ENCODE results near the gene PIEZO2.

PIEZO2 gene

DNA sequence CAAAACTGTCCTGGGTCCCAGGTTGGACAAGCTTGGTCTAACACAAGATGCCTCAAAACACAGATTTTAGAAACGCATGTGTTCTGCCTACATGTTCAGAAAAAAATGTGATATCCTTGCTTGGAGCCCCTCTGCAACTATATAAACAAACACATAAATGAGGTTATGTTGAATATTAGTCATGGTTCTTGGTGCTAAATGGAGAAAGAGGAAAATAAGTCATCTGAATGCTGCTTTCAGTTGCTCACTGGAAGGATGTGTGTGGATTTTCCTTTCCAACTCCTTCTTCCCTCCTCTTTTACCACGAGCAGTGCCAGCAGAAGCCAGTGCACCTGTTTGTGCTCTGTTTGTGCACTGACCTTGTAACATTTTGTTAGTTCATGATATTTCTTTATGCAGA is 85.3 kb downstream of the PIEZO2 start:
- no peak for ATAC-seq
- TF ChIP-seq ZFP3 (CRISPR knock-in tag; IDR thresholded peaks at IDR 0.05) (no peak), RARB (CRISPR knock-in tag; IDR thresholded peaks at IDR 0.05) (no peak), ZFP30 (CRISPR knock-in tag; IDR thresholded peaks at IDR 0.05) (no peak), TOX (CRISPR knock-in tag; IDR thresholded peaks at IDR 0.05; ENCODE audit: borderline replicate concordance) (no peak), SNAI2 (CRISPR knock-in tag; IDR thresholded peaks at IDR 0.05) (no peak), GLIS3 (CRISPR knock-in tag; IDR thresholded peaks at IDR 0.05) (no peak), TCF4 (CRISPR knock-in tag; IDR thresholded peaks at IDR 0.05; ENCODE audit: borderline replicate concordance) (no peak), CSDC2 (CRISPR knock-in tag; IDR thresholded peaks at IDR 0.05) (no peak), ESRRG (CRISPR knock-in tag; IDR thresholded peaks at IDR 0.05) (no peak), ZC3H10 (CRISPR knock-in tag; IDR thresholded peaks at IDR 0.05) (no peak), BACH2 (CRISPR knock-in tag; IDR thresholded peaks at IDR 0.05; ENCODE audit: borderline replicate concordance) (no peak)
- TF ChIP-seq, protein P1, sequence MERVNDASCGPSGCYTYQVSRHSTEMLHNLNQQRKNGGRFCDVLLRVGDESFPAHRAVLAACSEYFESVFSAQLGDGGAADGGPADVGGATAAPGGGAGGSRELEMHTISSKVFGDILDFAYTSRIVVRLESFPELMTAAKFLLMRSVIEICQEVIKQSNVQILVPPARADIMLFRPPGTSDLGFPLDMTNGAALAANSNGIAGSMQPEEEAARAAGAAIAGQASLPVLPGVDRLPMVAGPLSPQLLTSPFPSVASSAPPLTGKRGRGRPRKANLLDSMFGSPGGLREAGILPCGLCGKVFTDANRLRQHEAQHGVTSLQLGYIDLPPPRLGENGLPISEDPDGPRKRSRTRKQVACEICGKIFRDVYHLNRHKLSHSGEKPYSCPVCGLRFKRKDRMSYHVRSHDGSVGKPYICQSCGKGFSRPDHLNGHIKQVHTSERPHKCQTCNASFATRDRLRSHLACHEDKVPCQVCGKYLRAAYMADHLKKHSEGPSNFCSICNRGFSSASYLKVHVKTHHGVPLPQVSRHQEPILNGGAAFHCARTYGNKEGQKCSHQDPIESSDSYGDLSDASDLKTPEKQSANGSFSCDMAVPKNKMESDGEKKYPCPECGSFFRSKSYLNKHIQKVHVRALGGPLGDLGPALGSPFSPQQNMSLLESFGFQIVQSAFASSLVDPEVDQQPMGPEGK (CRISPR knock-in tag; IDR thresholded peaks at IDR 0.05; ENCODE audit: borderline replicate concordance): no peak
- TF ChIP-seq, protein P2, sequence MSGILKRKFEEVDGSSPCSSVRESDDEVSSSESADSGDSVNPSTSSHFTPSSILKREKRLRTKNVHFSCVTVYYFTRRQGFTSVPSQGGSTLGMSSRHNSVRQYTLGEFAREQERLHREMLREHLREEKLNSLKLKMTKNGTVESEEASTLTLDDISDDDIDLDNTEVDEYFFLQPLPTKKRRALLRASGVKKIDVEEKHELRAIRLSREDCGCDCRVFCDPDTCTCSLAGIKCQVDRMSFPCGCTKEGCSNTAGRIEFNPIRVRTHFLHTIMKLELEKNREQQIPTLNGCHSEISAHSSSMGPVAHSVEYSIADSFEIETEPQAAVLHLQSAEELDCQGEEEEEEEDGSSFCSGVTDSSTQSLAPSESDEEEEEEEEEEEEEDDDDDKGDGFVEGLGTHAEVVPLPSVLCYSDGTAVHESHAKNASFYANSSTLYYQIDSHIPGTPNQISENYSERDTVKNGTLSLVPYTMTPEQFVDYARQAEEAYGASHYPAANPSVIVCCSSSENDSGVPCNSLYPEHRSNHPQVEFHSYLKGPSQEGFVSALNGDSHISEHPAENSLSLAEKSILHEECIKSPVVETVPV (CRISPR knock-in tag; IDR thresholded peaks at IDR 0.05): no peak
- TF ChIP-seq, protein P3, sequence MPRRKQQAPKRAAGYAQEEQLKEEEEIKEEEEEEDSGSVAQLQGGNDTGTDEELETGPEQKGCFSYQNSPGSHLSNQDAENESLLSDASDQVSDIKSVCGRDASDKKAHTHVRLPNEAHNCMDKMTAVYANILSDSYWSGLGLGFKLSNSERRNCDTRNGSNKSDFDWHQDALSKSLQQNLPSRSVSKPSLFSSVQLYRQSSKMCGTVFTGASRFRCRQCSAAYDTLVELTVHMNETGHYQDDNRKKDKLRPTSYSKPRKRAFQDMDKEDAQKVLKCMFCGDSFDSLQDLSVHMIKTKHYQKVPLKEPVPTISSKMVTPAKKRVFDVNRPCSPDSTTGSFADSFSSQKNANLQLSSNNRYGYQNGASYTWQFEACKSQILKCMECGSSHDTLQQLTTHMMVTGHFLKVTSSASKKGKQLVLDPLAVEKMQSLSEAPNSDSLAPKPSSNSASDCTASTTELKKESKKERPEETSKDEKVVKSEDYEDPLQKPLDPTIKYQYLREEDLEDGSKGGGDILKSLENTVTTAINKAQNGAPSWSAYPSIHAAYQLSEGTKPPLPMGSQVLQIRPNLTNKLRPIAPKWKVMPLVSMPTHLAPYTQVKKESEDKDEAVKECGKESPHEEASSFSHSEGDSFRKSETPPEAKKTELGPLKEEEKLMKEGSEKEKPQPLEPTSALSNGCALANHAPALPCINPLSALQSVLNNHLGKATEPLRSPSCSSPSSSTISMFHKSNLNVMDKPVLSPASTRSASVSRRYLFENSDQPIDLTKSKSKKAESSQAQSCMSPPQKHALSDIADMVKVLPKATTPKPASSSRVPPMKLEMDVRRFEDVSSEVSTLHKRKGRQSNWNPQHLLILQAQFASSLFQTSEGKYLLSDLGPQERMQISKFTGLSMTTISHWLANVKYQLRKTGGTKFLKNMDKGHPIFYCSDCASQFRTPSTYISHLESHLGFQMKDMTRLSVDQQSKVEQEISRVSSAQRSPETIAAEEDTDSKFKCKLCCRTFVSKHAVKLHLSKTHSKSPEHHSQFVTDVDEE (CRISPR knock-in tag; IDR thresholded peaks at IDR 0.05): no peak

DNA sequence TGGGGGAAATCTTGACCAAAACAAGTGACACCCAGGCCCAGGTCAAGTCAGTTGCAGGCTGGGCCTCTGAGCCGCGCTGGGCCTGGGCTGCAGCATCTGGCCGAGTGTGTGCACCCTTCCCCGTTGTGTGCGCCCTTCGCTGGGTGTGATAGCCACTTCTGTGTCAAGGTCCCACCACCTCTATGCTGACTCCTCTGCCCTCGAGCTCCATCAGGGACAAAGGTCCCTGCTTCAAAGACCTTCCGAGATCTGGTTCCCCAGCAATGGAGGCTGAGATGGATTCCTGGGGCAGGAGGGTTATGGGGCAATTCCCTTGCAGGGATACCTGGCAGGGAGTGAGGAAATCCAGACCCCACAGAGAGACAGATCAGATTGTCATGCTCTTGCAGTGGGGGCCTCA is 93.6 kb downstream of the PIEZO2 start:
- TF ChIP-seq SNAI2 (CRISPR knock-in tag; IDR thresholded peaks at IDR 0.05) (no peak), TCF4 (CRISPR knock-in tag; IDR thresholded peaks at IDR 0.05; ENCODE audit: borderline replicate concordance) (no peak), BACH2 (CRISPR knock-in tag; IDR thresholded peaks at IDR 0.05; ENCODE audit: borderline replicate concordance) (no peak), ZNF565 (CRISPR knock-in tag; conservative IDR thresholded peaks at IDR 0.05; ENCODE audit: low read depth) (no peak), ISL1 (CRISPR knock-in tag; IDR thresholded peaks at IDR 0.05) (no peak), ARNTL (CRISPR knock-in tag; IDR thresholded peaks at IDR 0.05; ENCODE audit: borderline replicate concordance, low read depth) (no peak), CSDC2 (CRISPR knock-in tag; IDR thresholded peaks at IDR 0.05) (no peak), ZNF70 (CRISPR knock-in tag; IDR thresholded peaks at IDR 0.05) (no peak), TOX (CRISPR knock-in tag; IDR thresholded peaks at IDR 0.05; ENCODE audit: borderline replicate concordance) (no peak), RARB (CRISPR knock-in tag; IDR thresholded peaks at IDR 0.05) (no peak), ZFP30 (CRISPR knock-in tag; IDR thresholded peaks at IDR 0.05) (no peak)
- TF ChIP-seq, protein P1 (CRISPR knock-in tag; IDR thresholded peaks at IDR 0.05; ENCODE audit: borderline replicate concordance): no peak
- TF ChIP-seq, protein P4, sequence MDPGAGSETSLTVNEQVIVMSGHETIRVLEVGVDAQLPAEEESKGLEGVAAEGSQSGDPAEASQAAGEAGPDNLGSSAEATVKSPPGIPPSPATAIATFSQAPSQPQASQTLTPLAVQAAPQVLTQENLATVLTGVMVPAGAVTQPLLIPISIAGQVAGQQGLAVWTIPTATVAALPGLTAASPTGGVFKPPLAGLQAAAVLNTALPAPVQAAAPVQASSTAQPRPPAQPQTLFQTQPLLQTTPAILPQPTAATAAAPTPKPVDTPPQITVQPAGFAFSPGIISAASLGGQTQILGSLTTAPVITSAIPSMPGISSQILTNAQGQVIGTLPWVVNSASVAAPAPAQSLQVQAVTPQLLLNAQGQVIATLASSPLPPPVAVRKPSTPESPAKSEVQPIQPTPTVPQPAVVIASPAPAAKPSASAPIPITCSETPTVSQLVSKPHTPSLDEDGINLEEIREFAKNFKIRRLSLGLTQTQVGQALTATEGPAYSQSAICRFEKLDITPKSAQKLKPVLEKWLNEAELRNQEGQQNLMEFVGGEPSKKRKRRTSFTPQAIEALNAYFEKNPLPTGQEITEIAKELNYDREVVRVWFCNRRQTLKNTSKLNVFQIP (CRISPR knock-in tag; IDR thresholded peaks at IDR 0.05; ENCODE audit: borderline replicate concordance, low read depth): no peak
- TF ChIP-seq, protein P3 (CRISPR knock-in tag; IDR thresholded peaks at IDR 0.05): no peak
- TF ChIP-seq, protein P2 (CRISPR knock-in tag; IDR thresholded peaks at IDR 0.05): no peak
- TF ChIP-seq, protein P5, sequence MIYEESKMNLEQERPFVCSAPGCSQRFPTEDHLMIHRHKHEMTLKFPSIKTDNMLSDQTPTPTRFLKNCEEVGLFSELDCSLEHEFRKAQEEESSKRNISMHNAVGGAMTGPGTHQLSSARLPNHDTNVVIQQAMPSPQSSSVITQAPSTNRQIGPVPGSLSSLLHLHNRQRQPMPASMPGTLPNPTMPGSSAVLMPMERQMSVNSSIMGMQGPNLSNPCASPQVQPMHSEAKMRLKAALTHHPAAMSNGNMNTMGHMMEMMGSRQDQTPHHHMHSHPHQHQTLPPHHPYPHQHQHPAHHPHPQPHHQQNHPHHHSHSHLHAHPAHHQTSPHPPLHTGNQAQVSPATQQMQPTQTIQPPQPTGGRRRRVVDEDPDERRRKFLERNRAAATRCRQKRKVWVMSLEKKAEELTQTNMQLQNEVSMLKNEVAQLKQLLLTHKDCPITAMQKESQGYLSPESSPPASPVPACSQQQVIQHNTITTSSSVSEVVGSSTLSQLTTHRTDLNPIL (CRISPR knock-in tag; IDR thresholded peaks at IDR 0.05; ENCODE audit: low read depth): no peak
- no peak for ATAC-seq

All from SK-N-SH treated with all-trans-retinoic acid at 6 μM for 48 hours (cell line).